Measurements from ENCODE around the gene ADGRA3.

The ADGRA3 gene

DNA sequence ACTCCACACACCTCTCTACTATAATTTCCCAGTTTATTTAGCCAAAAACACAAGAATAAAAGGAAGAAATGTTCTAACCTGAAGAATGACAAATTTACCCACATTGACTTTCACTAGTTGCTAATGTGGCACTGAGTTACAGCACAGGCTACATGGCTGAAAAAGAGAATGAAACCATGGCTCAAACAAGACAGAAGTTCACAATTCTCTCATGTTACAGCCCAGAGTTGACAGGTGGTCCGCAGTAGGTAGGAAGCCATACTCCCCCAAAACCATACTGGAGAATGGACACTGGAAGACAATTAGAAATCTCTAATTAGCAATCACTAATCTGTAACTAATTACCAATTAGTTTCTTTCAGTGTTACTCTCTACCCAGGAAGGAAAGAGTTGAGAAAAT lies 170.8 kb downstream of the ADGRA3 start:
- Histone ChIP-seq H3K9ac (ENCODE audit: insufficient read length) (no peak overlapping the region), H3K4me3 (no peak overlapping the region), H3K27ac (no peak overlapping the region), H3K36me3 (ENCODE audit: insufficient read depth, low read length) (no peaks in the 10 kb centered on the region), H3K9me3 (ENCODE audit: low read depth, low read length) (no peaks in the 10 kb centered on the region)
- TF ChIP-seq FOXP2 (optimal IDR thresholded peaks at IDR 0.05; ENCODE audit: control extremely low read depth, extremely low read length, insufficient read depth): no peak
- TF ChIP-seq EZH2 (IDR thresholded peaks at IDR 0.05): no peak
- no peak for TF ChIP-seq POLR2AphosphoS5 (IDR thresholded peaks at IDR 0.05; ENCODE audit: borderline replicate concordance, low read depth, low read length)
- no peak for DNase-seq (ENCODE audit: low read depth, low spot score)

DNA sequence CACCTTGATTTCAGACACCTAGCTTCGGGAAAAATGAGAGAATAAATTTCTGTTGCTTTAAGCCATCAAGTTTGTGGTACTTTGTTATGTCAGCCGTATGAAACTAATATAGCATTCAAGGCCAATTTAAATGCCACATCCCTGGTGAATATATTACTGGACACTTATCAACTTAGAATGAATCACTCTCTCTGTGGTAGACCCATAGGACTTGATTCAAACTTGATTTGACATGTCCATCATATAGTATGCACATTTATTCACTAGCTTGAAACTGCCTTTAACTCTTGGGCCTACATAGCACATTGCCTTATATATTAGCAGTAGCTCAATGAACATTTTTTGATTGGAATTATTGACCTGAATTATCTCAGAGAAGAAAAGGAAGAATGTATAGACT lies 172.3 kb downstream of the ADGRA3 start:
- Histone ChIP-seq H3K9ac (ENCODE audit: insufficient read length) (no peak overlapping the region), H3K4me3 (no peak overlapping the region), H3K36me3 (ENCODE audit: insufficient read depth, low read length) (no peaks in the 10 kb centered on the region), H3K27ac (no peak overlapping the region), H3K9me3 (ENCODE audit: low read depth, low read length) (no peaks in the 10 kb centered on the region)
- TF ChIP-seq POLR2AphosphoS5 (IDR thresholded peaks at IDR 0.05; ENCODE audit: borderline replicate concordance, low read depth, low read length) (no peak), FOXP2 (optimal IDR thresholded peaks at IDR 0.05; ENCODE audit: control extremely low read depth, extremely low read length, insufficient read depth) (no peak), EZH2 (IDR thresholded peaks at IDR 0.05) (no peak)
- no peak for DNase-seq (ENCODE audit: low read depth, low spot score)

DNA sequence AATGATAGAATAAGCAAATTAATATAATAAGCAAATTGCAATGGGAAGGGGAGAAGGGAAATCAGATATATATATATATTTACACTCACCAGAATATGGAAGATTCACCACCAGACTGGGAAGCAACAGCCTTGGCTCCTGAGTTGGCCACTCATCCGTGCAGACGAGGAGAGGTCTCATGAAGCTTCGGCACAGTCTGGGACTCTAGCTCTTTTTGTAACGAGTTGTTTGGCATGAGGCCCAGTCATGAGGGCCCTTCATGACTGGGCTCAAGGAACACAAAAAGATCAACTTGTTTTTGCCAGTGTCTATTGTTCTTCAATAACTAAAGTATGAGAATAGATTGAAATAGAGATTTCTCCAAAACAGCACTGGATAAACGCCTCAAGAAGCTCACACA lies 176.4 kb downstream of the ADGRA3 start:
- no peak overlapping the region for H3K4me3 ChIP-seq
- TF ChIP-seq FOXP2 (optimal IDR thresholded peaks at IDR 0.05; ENCODE audit: control extremely low read depth, extremely low read length, insufficient read depth) (no peak), POLR2AphosphoS5 (IDR thresholded peaks at IDR 0.05; ENCODE audit: borderline replicate concordance, low read depth, low read length) (no peak), EZH2 (IDR thresholded peaks at IDR 0.05) (no peak)
- H3K36me3 ChIP-seq (ENCODE audit: insufficient read depth, low read length): no peaks in the 10 kb centered on the region
- DNase-seq (ENCODE audit: low read depth, low spot score): no peak
- no peaks in the 10 kb centered on the region for H3K9me3 ChIP-seq (ENCODE audit: low read depth, low read length)
- no peak overlapping the region for H3K27ac ChIP-seq
- H3K9ac ChIP-seq (ENCODE audit: insufficient read length): no peak overlapping the region

DNA sequence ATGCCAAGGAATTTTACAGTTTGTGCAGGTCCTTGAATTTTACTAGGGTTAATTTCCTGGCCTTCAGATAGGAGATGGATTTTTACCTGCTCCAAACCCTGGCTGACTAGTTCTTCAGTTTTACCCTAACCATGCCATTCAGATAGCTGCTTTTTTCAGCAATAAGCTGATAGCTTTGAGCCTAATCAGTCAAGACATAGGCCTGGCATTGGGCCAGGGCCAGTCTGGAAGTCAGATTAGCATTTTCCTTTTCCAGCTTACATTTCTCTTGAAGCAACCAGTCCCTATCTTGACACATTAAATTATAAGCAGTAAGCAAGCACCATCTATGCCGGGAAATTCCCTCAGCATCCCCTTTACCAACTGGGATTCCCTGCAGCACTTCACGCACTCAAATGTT lies 177.1 kb downstream of the ADGRA3 start:
- no peak for DNase-seq (ENCODE audit: low read depth, low spot score)
- no peak overlapping the region for H3K9ac ChIP-seq (ENCODE audit: insufficient read length)
- no peaks in the 10 kb centered on the region for H3K36me3 ChIP-seq (ENCODE audit: insufficient read depth, low read length)
- TF ChIP-seq POLR2AphosphoS5 (IDR thresholded peaks at IDR 0.05; ENCODE audit: borderline replicate concordance, low read depth, low read length): no peak
- no peak for TF ChIP-seq FOXP2 (optimal IDR thresholded peaks at IDR 0.05; ENCODE audit: control extremely low read depth, extremely low read length, insufficient read depth)
- no peak for TF ChIP-seq EZH2 (IDR thresholded peaks at IDR 0.05)
- H3K9me3 ChIP-seq (ENCODE audit: low read depth, low read length): no peaks in the 10 kb centered on the region
- no peak overlapping the region for H3K4me3 ChIP-seq
- no peak overlapping the region for H3K27ac ChIP-seq

Measured in SK-N-MC (cell line).